ENCODE data around the gene IFNB1.

Gene IFNB1

DNA sequence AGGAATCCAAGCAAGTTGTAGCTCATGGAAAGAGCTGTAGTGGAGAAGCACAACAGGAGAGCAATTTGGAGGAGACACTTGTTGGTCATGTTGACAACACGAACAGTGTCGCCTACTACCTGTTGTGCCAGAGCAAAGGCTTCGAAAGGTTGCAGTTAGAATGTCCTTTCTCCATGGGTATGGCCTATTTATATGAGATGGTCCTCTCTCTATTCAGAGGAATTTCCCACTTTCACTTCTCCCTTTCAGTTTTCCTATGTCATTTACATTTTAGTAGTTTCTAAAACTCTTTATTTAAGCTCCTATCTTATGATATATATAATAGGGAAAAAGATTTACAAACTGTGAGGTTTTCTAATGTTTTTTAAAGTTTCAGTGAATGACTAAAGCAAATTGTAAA, at the start of gene IFNB1:
IFNB1 (minus strand) TSS at position 162 of the 400 bp plus-strand sequence; CDS start at position 89, 73 bp downstream.
- CTCF ChIA-PET, result interaction anchor here (1.5 to 2.3 kb wide), 2 partner anchors 33 to 70 kb away, joined by 3 to 10 read pairs; no protein-coding TSS in a partner anchor
- POLR2A ChIA-PET, result no interaction called here
- TF ChIP-seq, protein P1, sequence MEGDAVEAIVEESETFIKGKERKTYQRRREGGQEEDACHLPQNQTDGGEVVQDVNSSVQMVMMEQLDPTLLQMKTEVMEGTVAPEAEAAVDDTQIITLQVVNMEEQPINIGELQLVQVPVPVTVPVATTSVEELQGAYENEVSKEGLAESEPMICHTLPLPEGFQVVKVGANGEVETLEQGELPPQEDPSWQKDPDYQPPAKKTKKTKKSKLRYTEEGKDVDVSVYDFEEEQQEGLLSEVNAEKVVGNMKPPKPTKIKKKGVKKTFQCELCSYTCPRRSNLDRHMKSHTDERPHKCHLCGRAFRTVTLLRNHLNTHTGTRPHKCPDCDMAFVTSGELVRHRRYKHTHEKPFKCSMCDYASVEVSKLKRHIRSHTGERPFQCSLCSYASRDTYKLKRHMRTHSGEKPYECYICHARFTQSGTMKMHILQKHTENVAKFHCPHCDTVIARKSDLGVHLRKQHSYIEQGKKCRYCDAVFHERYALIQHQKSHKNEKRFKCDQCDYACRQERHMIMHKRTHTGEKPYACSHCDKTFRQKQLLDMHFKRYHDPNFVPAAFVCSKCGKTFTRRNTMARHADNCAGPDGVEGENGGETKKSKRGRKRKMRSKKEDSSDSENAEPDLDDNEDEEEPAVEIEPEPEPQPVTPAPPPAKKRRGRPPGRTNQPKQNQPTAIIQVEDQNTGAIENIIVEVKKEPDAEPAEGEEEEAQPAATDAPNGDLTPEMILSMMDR (IDR thresholded peaks at IDR 0.05; ENCODE audit: control extremely low read depth, extremely low read depth, low read depth, missing control alignments), result no peak
- DNase-seq (ENCODE audit: extremely low spot score), result no peak

DNA sequence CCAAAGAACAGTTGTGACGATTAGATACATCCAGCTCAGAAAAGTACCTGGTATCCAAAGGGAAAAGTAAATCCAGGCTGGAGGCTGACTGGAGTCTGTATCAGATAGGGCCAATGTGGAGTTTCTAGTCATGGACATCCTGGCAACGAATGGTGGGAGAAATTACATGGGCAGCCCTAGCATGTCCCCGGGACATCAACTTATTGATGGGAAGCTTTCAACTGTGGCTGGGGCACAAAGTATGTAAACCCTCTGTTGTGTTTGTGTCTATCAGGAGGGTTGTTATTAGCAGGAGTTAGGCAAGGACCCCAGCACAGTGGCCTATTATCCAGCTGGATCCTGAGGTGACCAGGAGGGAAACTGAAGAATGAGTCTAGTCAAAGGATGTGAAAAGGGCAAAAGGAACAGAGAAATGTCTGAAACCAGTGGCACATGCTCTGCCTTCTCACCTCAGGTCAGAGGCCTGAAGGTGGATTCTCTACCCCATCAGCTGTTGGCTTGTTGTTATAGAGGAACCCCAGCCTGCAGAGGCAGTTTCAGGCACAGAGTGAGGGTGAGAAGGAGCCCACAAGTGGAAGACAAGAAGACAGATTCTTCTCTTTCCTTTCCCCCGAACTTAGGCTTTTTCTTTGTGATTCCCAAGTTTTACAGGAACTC, 44.0 kb upstream of the IFNB1 start:
- ChIA-PET CTCF (interaction anchor here (1.1 to 2.0 kb wide), 6 partner anchors 8 to 313 kb away, joined by 3 to 12 read pairs (median 4); no protein-coding TSS in a partner anchor), POLR2A (no interaction called here)
- TF ChIP-seq, protein P1 (IDR thresholded peaks at IDR 0.05; ENCODE audit: control extremely low read depth, extremely low read depth, low read depth, missing control alignments), result no peak
- DNase-seq (ENCODE audit: extremely low spot score), result no peak

DNA sequence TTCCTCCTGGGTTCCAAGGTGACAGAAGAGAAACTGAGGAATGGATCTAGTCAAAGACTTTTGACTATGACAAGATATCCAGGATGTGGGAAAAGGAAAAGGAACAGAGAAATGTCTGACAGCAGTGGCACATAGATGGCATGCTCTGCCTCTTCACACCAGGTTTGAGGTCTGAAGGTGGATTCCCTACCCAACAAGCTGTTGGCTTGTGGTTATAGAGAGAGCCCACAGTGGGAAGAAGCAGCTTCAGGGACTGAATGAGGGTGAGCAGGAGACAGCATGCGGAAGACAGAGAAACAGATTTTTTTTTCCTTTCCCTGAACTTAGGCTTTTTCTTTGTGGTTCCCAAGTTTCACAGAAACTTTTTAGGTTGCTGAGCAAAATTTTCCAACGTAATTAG, 43.3 kb upstream of the IFNB1 start:
- ChIA-PET CTCF (interaction anchor here (1.1 to 2.0 kb wide), 6 partner anchors 8 to 313 kb away, joined by 3 to 12 read pairs (median 4); no protein-coding TSS in a partner anchor), POLR2A (no interaction called here)
- TF ChIP-seq, protein P1 (IDR thresholded peaks at IDR 0.05; ENCODE audit: control extremely low read depth, extremely low read depth, low read depth, missing control alignments), result no peak
- DNase-seq (ENCODE audit: extremely low spot score), result no peak

DNA sequence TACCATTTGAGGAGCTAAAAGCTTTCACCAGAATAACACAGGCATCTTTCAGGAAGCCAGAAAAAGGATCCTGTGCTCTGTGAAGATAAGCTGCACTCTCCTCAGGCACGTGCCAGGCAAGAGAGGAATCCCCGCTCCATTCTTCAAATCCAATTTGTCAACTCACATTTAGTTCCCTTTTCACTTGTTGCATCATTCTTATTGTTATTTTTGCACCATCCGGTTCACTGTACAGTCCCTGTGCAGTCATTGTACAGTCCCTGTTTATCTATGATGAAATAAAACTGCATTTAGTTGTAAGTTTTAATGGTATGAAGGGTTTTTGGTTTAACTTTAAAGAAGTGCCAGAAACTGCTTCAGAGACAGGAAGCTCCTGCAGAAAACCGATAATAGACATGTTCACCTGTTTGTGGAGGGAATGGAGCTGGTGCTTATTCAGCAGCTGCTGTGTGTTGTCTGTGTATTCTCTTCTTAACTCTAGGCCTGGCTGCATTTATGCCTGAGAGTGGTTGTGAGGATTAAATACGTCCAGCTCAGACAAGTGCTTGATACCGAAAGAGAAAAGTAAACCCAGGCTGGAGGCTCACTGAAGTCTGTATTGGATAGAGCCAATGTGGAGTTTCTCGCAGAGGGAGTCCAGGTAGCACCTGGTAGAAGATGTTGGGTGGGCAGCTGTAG, 41.5 kb upstream of the IFNB1 start:
- no peak for DNase-seq (ENCODE audit: extremely low spot score)
- ChIA-PET CTCF (interaction anchor here (1.1 to 1.5 kb wide), 3 partner anchors 9 to 1192 kb away, joined by 3 to 8 read pairs (median 3); no protein-coding TSS in a partner anchor), POLR2A (no interaction called here)
- TF ChIP-seq, protein P1 (IDR thresholded peaks at IDR 0.05; ENCODE audit: control extremely low read depth, extremely low read depth, low read depth, missing control alignments), result no peak

DNA sequence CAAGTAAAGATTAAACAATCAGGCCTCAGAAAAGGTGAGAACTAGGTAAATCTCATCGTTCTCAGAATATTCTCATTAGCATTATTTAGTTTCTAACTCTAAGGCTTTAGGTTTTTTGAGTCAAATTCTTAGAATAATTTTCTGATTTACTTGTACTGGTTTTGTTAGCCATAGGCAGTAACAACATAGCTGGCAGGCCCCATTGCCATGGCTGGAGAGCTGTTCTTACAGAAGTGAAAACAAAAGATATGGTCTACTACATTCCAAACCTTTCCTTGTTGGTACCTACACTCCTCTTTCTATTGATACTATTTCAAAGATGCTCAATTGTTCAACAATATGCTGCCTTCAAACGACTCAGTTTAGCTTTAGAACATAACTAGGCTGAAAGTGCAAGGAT, 36.6 kb upstream of the IFNB1 start:
- POLR2A ChIA-PET, result no interaction called here
- no peak for DNase-seq (ENCODE audit: extremely low spot score)
- CTCF ChIA-PET, result interaction anchor here (2.7 kb wide), 1 partner anchor 10 kb away, joined by 14 read pairs; no protein-coding TSS in a partner anchor
- TF ChIP-seq, protein P1 (IDR thresholded peaks at IDR 0.05; ENCODE audit: control extremely low read depth, extremely low read depth, low read depth, missing control alignments), result no peak

DNA sequence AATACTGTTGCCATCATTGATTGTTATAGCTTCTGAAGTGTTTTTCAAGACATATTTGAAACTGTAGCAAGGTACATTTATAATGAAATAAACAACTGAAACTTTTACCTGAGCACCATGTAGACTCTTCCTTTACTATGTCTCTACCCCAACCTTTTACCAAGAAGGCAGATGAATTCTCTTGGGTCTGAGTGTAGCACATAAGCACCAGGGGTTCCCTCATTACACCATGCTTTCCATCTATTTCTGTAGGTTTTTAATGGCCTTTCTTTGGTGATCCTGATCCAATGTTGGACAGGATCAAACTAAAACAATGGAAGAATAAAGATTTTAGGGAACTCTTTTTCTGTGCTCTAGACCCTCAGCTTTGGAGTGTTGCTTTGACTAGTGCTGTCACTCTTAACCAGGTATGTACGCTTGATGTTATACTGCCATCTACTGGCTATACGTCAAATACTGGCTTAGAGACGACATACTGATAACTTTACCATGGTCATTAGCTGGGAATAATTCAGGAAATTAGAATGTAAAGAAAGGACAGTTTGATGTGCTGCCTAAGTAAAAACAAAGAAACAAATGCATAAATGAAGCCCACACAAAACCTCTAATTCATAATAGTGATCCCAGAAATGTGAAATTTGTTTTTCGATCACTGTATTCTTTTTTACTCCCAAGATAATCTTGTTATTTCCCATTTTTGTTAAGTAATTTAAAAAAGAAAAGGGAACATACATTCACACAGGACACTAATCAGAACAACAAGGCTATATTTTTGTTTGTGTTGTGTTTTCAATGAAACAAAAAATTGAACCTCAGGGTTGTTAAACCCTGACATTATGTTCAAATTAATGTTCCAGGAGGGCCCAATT, 33.2 kb upstream of the IFNB1 start:
- peak; percentile 42 for DNase-seq (ENCODE audit: extremely low spot score)
- CTCF ChIA-PET, result interaction anchor here (0.6 to 3.9 kb wide), 51 partner anchors 8 to 1646 kb away, joined by 3 to 31 read pairs (median 4); partner anchors contain the start of genes HACD4, IFNB1, IFNW1 and KLHL9
- POLR2A ChIA-PET, result no interaction called here
- TF ChIP-seq, protein P1 (IDR thresholded peaks at IDR 0.05; ENCODE audit: control extremely low read depth, extremely low read depth, low read depth, missing control alignments), result peak; percentile 72

Measured in GM10248 (cell line).